Tibial nerve (tissue), 4 donors: ENCODE measurements around the gene DDC. TPM values are rescaled to one million over a fixed set of nuclear protein-coding genes. Genes with fewer than 3 reads are reported as not detected.

Experiments used
- DNase-seq, 2 donors: peaks; one replicate each; pipeline ENCODE4 v3.0.0-alpha.2; 2019; ENCODE audit warnings: low spot score in 2 of 2
- H3K27ac ChIP-seq, 4 donors: fragments of 200-600 bp; sonication (generic) in 3 of 4; one replicate each; pipeline ENCODE4 v1.5.1; 2017 to 2019; ENCODE audit warnings: mild to moderate bottlenecking in 1 of 4
- H3K27me3 ChIP-seq, 2 donors: fragments of 200-600 bp; sonication (generic) in 1 of 2; one replicate each; pipeline versions ENCODE4 v1.5.1 to v1.6.0; 2017 to 2019
- H3K36me3 ChIP-seq, 3 donors: fragments of 200-600 bp; sonication (generic); one replicate each; pipeline ENCODE4 v1.5.1; 2018 to 2019
- H3K4me1 ChIP-seq, 4 donors: fragments of 200-600 bp; sonication (generic) in 3 of 4; one replicate each; pipeline ENCODE4 v1.5.1; 2017 to 2019
- H3K4me3 ChIP-seq, 4 donors: fragments of 200-600 bp; sonication (generic) in 3 of 4; one replicate each; pipeline ENCODE4 v1.5.1; 2017 to 2019; ENCODE audit warnings: mild to moderate bottlenecking in 1 of 4, moderate library complexity in 1 of 4
- H3K9me3 ChIP-seq, 4 donors: fragments of 200-600 bp; sonication (generic) in 3 of 4; one replicate each; pipeline ENCODE4 v1.5.1; 2017 to 2019
- CTCF ChIP-seq, 5 experiments: fragments of 200-600 bp in 3 of 5; fragments of 450-650 bp in 2 of 5; sonication (generic) in 3 of 5; IDR thresholded peaks; one replicate each; pipeline ENCODE4 v1.5.1; 2016 to 2019; ENCODE audit warnings: antibody characterized with exemption in 5 of 5, mild to moderate bottlenecking in 3 of 5, moderate library complexity in 2 of 5
- EP300 ChIP-seq, 2 donors: sonication (generic); formaldehyde crosslinking; IDR thresholded peaks; one replicate each; pipeline ENCODE4 v1.6.1; 2017; ENCODE audit warnings: antibody characterized with exemption in 2 of 2, mild to moderate bottlenecking in 1 of 2
- POLR2A ChIP-seq, 2 donors: fragments of 450-650 bp; IDR thresholded peaks; one replicate each; pipeline ENCODE4 v1.6.1; 2017; ENCODE audit warnings: antibody characterized with exemption in 2 of 2, mild to moderate bottlenecking in 2 of 2, moderate library complexity in 2 of 2
- WGBS, 2 donors: methylation state at CpG; one replicate each; pipeline ENCODE4 v1.1.5; 2018; 5-methylcytosine and 5-hydroxymethylcytosine counted together
- total RNA-seq, 4 donors: library from RNA; depleted of rRNA; stranded (reverse); fragments of >200 nt; gene quantifications; one replicate each; pipeline ENCODE4 v1.1.0, GENCODE V29; 2016

DDC gene
- total RNA-seq, 4 donors from 2014 or later: 0.66 TPM; not detected in 3

- H3K4me3 ChIP-seq: no peak overlapping the region
- no peak overlapping the region for H3K27ac ChIP-seq
- H3K36me3 ChIP-seq: no peaks in the 10 kb centered on the region
- no peaks in the 10 kb centered on the region for H3K27me3 ChIP-seq
- no peaks in the 10 kb centered on the region for H3K9me3 ChIP-seq
- TF ChIP-seq POLR2A (IDR thresholded peaks at IDR 0.05) (no peak), CTCF (IDR thresholded peaks at IDR 0.05) (no peak), EP300 (IDR thresholded peaks at IDR 0.05) (no peak)
- 7 to 27% methylated on average over 9 of the region's 9 CpGs for WGBS, 2 donors
- no peak for DNase-seq
- H3K4me1 ChIP-seq: no peaks in the 10 kb centered on the region
Measured at GRCh38 chr7:50560865-50561351, 4.3 kb downstream of the DDC start.

DNA sequence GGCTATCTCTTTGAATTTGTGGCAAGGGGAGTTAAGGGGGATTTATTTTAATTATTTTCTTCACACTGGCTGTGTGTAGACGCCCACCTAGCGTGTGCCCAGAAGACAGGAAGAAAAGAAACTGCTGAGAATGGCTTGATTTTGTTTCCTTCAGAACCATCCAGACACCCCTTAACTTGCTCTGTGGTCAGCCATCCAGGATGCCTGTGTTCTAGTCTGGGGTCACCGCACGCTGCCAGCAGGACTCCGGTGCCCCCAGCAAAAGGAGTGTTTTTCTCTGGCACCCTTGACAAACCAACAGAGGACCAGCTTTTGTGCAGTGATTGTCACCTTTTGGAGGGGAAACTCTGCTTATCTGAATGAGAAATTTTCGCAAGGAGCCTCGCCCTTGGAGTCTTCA, 5.3 kb downstream of the DDC start:
- Histone ChIP-seq H3K4me3 (no peak overlapping the region), H3K27ac (no peak overlapping the region), H3K9me3 (no peaks in the 10 kb centered on the region), H3K27me3 (no peaks in the 10 kb centered on the region), H3K4me1 (no peaks in the 10 kb centered on the region), H3K36me3 (no peaks in the 10 kb centered on the region)
- DNase-seq: no peak
- WGBS, 2 donors: 75 to 88% methylated on average over 7 of the region's 7 CpGs
- TF ChIP-seq CTCF (IDR thresholded peaks at IDR 0.05) (no peak), EP300 (IDR thresholded peaks at IDR 0.05) (no peak), POLR2A (IDR thresholded peaks at IDR 0.05) (no peak)

GRCh38 chr7:50558294-50559053, 6.7 kb downstream of the DDC start:
- TF ChIP-seq CTCF (IDR thresholded peaks at IDR 0.05) (no peak), EP300 (IDR thresholded peaks at IDR 0.05) (no peak), POLR2A (IDR thresholded peaks at IDR 0.05) (no peak)
- H3K4me3 ChIP-seq: no peak overlapping the region
- no peaks in the 10 kb centered on the region for H3K9me3 ChIP-seq
- 78 to 81% methylated on average over 5 of the region's 5 CpGs for WGBS, 2 donors
- no peak overlapping the region for H3K27ac ChIP-seq
- no peaks in the 10 kb centered on the region for H3K36me3 ChIP-seq
- DNase-seq: no peak
- no peaks in the 10 kb centered on the region for H3K27me3 ChIP-seq
- no peaks in the 10 kb centered on the region for H3K4me1 ChIP-seq

DNA sequence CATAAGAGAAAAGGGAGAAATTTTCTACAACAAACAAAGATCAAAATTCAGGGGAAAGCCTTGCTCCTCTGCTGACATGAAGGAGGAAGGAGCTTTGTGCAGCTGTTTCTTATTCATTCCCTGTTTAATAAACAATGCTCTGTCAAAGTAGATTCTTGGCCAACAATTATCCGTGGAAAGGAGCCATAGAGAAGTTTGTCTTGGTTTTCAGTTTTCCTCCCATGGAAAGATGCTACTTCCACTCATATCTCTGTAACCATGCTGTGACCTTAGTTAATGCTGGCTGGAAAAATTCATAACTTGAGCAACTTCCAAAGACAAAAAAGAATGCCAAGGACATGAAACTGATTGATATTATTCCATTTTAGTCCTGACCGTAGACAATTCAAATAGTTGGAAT, 8.1 kb downstream of the DDC start:
- H3K27me3 ChIP-seq: no peaks in the 10 kb centered on the region
- no peak overlapping the region for H3K4me3 ChIP-seq
- no peaks in the 10 kb centered on the region for H3K4me1 ChIP-seq
- no peak overlapping the region for H3K27ac ChIP-seq
- no peak for DNase-seq
- no peaks in the 10 kb centered on the region for H3K9me3 ChIP-seq
- no peak for TF ChIP-seq EP300 (IDR thresholded peaks at IDR 0.05)
- no peak for TF ChIP-seq POLR2A (IDR thresholded peaks at IDR 0.05)
- no peak for TF ChIP-seq CTCF (IDR thresholded peaks at IDR 0.05)
- no peaks in the 10 kb centered on the region for H3K36me3 ChIP-seq
- 55 to 56% methylated on average over 2 of the region's 2 CpGs for WGBS, 2 donors

DNA sequence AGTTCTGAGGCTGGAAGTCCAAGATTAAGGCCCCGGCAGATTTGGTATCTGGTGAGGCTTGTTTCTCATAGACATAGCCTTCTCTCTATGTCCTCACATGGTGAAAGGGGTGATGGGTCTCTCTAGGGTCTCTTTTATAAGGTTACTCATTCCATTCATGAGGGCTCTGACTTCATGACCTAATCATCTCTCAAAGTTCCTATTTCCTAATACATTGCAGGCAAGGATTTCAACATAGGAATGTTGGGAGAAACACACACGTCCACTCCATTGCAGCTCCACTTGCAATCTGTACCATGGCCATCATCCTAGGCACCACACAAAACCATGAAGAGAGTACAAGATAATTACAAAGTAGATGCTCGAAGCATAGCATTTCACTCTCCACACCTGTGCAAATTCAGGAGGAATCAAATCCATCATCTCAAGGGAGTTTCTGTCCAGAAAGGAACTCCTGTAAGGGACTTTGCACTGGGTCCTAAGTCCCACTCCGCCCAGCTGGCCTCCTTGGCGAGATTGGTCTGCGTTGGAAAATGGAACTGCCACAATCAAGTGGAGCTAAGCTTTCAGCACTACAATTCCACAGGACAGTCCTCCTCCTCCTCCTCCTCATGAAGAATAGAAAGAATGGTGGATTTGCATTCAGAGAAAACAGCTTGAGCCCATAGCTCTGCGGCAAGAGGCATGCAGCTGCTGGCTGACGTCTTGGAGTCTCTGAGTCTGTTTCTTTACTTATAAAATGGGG, 8.8 kb downstream of the DDC start:
- 59 to 68% methylated on average over 8 of the region's 8 CpGs for WGBS, 2 donors
- no peaks in the 10 kb centered on the region for H3K4me1 ChIP-seq
- H3K9me3 ChIP-seq: no peaks in the 10 kb centered on the region
- no peak overlapping the region for H3K4me3 ChIP-seq
- no peaks in the 10 kb centered on the region for H3K36me3 ChIP-seq
- H3K27me3 ChIP-seq: no peaks in the 10 kb centered on the region
- no peak for DNase-seq
- no peak overlapping the region for H3K27ac ChIP-seq
- TF ChIP-seq CTCF (IDR thresholded peaks at IDR 0.05) (no peak), POLR2A (IDR thresholded peaks at IDR 0.05) (no peak), EP300 (IDR thresholded peaks at IDR 0.05) (peak in 1 of 2 donors; percentile 46)
